Measurements from ENCODE around the gene ACACA. TPM values are rescaled to one million over a fixed set of nuclear protein-coding genes. Genes with fewer than 3 reads are reported as not detected.

ACACA gene
- total and polyA plus RNA-seq, 2 donors (not counting 3 experiments of a cell fraction or from before 2014, with no cell fraction given): 55.3 to 124 TPM

DNA sequence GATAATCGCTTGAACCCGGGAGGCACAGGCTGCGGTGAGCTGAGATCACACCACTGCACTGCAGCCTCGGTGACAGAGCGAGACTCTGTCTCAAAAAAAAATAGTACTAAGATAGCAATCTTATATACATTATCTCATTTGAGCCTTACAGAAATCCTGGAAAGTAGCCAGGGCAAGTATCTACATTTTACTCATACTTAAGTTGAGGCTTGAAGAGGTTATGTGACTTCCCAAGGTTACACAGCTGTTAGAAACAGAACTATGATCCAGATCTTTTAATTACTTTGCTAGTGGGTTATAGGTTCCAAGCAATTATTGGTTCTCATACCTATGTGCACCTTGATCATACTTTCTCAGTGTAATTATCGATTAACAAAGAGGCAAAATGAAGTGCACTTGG, 15.5 kb downstream of the ACACA start:
- Histone ChIP-seq H3K4me2 (ENCODE audit: insufficient read depth, low read length) (no peak overlapping the region), H3K79me2 (ENCODE audit: control insufficient read depth, insufficient read depth, low read length) (no peaks in the 10 kb centered on the region), H3K27me3 (ENCODE audit: control insufficient read depth in 2 of 2, insufficient read depth in 2 of 2, low read length in 2 of 2) (no peaks in the 10 kb centered on the region), H2AFZ (ENCODE audit: low read depth, low read length) (no peak overlapping the region), H3K36me3 (ENCODE audit: control insufficient read depth in 2 of 2, extremely low read depth in 1 of 2, insufficient read depth in 2 of 2, low read length in 2 of 2) (no peaks in the 10 kb centered on the region), H4K20me1 (replicated peaks; ENCODE audit: control insufficient read depth, extremely low read depth, insufficient read depth, low read length) (no peaks in the 10 kb centered on the region), H3K4me1 (ENCODE audit: control insufficient read depth, extremely low read depth, insufficient read depth, low read length) (no peaks in the 10 kb centered on the region), H3K27ac (ENCODE audit: insufficient read depth, low read depth, low read length) (no peak overlapping the region), H3K4me3 (replicated peaks in 1 of 3; ENCODE audit: insufficient read depth in 1 of 3, low read depth in 1 of 3, low read length in 3 of 3) (no peak overlapping the region), H3K9me3 (replicated peaks; ENCODE audit: control insufficient read depth, insufficient read depth, low read length) (no peaks in the 10 kb centered on the region), H3K9ac (replicated peaks; ENCODE audit: extremely low read depth, insufficient read depth, low read length) (no peak overlapping the region), H3K9me1 (replicated peaks; ENCODE audit: control insufficient read depth, extremely low read depth, insufficient read depth, low read length) (no peaks in the 10 kb centered on the region)
- intact Hi-C loops (cut with micrococcal nuclease): no loop called here
- FAIRE-seq (no peak), DNase-seq (ENCODE audit: low read depth, low spot score) (no peak)
- ChIA-PET CTCF (interaction anchor here (0.7 to 12.2 kb wide), 3 partner anchors 13 to 32 kb away, joined by 3 to 123 read pairs (median 3); partner anchors contain the start of gene C17orf78), POLR2A (no interaction called here)
- dilution Hi-C loops (cut with MboI; ENCODE audit: extremely low pct_ligation_motif_present, low sequenced_read_pairs): no loop called here
- BruUV-seq (replicated peaks): no TSS peak
- TF ChIP-seq GATA2 (IDR thresholded peaks at IDR 0.05; ENCODE audit: insufficient read depth, insufficient read length, low read depth, low read length): no peak
- TF ChIP-seq POLR2A (IDR thresholded peaks at IDR 0.05; ENCODE audit: low read depth, low read length): no peak
- TF ChIP-seq, protein P1, sequence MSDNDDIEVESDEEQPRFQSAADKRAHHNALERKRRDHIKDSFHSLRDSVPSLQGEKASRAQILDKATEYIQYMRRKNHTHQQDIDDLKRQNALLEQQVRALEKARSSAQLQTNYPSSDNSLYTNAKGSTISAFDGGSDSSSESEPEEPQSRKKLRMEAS (IDR thresholded peaks at IDR 0.05; ENCODE audit: insufficient read depth, insufficient read length): no peak
- TF ChIP-seq POLR2AphosphoS5 (IDR thresholded peaks at IDR 0.05; ENCODE audit: insufficient read depth, low read depth, low read length): no peak
- no peak for TF ChIP-seq MYC (IDR thresholded peaks at IDR 0.05; ENCODE audit: low read depth, low read length)
- TF ChIP-seq JUN (IDR thresholded peaks at IDR 0.05; ENCODE audit: borderline replicate concordance, insufficient read depth, insufficient read length, low read depth): no peak
- TF ChIP-seq, protein P2, sequence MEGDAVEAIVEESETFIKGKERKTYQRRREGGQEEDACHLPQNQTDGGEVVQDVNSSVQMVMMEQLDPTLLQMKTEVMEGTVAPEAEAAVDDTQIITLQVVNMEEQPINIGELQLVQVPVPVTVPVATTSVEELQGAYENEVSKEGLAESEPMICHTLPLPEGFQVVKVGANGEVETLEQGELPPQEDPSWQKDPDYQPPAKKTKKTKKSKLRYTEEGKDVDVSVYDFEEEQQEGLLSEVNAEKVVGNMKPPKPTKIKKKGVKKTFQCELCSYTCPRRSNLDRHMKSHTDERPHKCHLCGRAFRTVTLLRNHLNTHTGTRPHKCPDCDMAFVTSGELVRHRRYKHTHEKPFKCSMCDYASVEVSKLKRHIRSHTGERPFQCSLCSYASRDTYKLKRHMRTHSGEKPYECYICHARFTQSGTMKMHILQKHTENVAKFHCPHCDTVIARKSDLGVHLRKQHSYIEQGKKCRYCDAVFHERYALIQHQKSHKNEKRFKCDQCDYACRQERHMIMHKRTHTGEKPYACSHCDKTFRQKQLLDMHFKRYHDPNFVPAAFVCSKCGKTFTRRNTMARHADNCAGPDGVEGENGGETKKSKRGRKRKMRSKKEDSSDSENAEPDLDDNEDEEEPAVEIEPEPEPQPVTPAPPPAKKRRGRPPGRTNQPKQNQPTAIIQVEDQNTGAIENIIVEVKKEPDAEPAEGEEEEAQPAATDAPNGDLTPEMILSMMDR (IDR thresholded peaks at IDR 0.05; ENCODE audit: extremely low read depth in 1 of 2, insufficient read depth in 1 of 2, low read depth in 1 of 2, low read length in 2 of 2): no peak
- no peak for TF ChIP-seq EZH2 (IDR thresholded peaks at IDR 0.05; ENCODE audit: borderline replicate concordance, low read depth, low read length, severe bottlenecking)
- TF ChIP-seq FOS (IDR thresholded peaks at IDR 0.05; ENCODE audit: borderline replicate concordance, insufficient read depth, low read length): no peak

Data from endothelial cell of umbilical vein (primary cell).